Stimulated activated CD8-positive, alpha-beta memory T cell treated with anti-CD3 and anti-CD28 coated beads, Interleukin-7, amount 100 ng/mL, for 48 hours (primary cell): ENCODE data around the gene NDUFB11.

Experiments
- DNase-seq, 2 donors: peaks; one replicate each; pipeline ENCODE4 v3.0.0-alpha.2; 2020; ENCODE audit warnings: low read depth in 1 of 2; ENCODE audit errors: extremely low read depth in 1 of 2

The NDUFB11 gene

DNA sequence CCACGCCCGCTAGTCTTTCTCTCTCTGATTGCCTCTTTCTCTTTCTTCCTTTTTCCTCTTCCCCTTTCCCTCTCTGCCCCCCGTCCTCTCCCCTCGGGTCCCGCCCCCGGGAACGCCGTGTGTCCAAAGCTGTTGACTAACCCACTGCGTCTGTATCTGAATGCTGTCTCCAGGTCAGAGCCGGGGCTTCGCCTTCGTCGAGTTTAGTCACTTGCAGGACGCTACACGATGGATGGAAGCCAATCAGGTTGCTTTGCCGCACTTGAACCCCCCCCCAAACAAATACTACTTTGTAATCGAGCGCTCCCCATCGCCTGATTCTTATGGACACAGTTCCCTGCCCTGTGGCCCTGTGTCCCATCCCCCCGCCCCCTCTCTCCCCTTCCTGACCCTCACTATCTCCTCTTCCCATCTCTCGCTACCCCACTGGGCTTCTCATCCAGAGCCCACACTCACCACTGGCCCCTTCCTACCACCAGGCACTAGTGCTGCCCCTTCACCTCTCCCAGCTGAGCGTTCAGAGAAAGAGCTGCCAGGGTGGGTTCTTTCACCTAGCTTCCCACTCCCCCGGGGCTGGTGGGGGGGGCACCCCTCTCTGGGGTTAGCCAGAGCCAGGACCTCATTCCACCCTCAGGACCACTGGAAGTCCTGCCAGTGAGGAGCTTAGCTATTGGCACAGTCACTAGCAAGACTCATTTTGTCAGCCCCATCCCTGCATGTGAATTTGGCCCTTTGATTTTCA, 30.5 kb upstream of the NDUFB11 start:
- no peak for DNase-seq

DNA sequence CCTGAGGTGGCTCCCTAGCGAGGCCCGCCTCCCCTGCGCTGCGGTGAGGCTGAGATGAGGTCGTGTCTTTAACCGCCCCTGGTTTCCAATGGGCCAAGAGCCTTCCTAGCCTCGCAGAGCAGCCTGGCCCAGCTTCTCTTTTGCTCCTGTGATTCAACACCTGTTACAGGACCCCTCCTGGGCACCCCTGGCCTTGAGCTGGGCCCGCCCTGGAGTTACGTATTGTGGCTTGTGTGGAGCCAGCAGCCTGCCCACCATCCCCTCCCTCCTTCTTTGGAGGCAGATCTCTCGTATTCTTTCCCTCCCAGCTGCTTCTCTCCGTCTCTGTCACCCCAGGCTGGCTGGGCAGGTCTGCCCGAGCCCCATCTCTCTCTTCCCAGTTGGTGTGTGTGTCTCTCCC, 29.9 kb upstream of the NDUFB11 start:
- no peak for DNase-seq

- DNase-seq, result no peak
Observed at GRCh38 chrX:47172971-47173792, 28.7 kb upstream of the NDUFB11 start.

GRCh38 chrX:47172549-47172948, 28.0 kb upstream of the NDUFB11 start:
- DNase-seq, result no peak

GRCh38 chrX:47171996-47172395, 27.5 kb upstream of the NDUFB11 start:
- no peak for DNase-seq

DNA sequence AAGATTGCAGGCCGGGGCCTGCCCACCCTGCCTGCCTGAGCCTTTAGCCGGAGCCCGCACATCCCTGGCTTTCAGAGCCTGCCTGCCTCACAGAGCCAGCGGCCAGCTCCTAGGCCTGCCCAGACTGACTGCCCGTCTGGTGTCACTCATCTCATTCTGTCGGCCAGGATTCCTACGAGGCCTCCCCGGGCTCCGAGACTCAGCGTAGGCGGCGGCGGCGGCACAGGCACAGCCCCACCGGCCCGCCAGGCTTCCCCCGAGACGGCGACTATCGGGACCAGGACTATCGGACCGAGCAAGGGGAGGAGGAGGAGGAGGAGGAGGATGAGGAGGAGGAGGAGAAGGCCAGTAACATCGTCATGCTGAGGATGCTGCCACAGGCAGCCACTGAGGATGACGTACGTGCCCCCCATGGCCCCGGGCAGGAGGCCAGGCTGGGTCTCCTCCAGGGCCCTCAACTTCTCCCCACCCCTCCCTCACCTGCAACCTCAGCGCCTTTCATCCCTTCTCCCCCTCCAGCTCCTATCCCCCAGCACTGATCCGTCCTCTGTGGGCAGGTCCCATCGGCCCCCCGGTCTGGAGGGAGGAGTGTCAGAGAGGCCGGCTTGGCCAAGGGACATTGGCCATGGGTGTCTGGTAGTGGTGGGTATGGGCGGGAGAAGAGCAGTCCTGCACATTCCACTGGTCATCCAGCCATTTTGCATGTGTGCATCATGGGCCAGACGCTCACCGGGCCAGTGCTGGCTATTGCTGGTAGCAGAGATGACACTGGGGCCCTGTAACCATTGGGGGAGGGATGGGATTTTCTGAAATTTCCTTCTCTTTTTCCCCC, 26.6 kb upstream of the NDUFB11 start:
- no peak for DNase-seq

GRCh38 chrX:47169726-47170515, 25.4 kb upstream of the NDUFB11 start:
- DNase-seq, result no peak

DNA sequence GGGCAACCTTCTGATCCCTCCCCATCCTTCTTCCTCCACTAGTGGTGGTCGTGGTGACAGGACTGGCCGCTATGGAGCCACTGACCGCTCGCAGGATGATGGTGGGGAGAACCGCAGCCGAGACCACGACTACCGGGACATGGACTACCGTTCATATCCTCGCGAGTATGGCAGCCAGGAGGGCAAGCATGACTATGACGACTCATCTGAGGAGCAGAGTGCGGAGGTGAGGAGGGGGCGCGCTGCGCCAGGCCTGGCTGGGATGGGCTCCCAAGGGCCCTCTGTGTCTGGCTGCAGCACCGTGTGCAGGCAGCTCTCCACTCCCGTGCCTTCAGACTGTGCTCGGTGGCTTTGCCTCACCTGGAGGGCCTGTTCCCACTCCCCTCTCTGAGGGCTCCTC, 24.8 kb upstream of the NDUFB11 start:
- DNase-seq, result no peak

- no peak for DNase-seq
Observed at GRCh38 chrX:47168495-47169073, 24.1 kb upstream of the NDUFB11 start.

- no peak for DNase-seq
Observed at GRCh38 chrX:47166126-47166525, 21.6 kb upstream of the NDUFB11 start.

- DNase-seq, result no peak
Observed at GRCh38 chrX:47164420-47164819, 19.9 kb upstream of the NDUFB11 start.

- no peak for DNase-seq
Observed at GRCh38 chrX:47162927-47163583, 18.6 kb upstream of the NDUFB11 start.

GRCh38 chrX:47160781-47161180, 16.3 kb upstream of the NDUFB11 start:
- no peak for DNase-seq

DNA sequence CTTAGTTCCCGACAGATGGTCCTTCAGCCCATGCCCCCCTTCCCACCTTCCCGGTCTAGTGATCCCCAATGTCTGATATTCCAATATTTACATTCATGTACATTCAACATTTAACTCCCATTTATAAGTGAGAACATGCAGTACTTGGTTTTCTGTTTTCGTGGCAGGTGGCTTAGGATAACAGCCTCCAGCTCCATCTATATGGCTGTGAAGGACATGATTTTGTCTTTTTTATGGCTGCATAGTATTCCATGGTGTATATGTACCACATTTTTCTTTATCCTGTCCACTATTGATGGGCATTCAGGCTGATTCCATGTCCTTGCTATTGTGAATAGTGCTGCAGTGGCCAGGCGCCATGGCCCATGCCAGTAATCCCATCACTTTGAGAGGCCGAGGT, 14.3 kb upstream of the NDUFB11 start:
- DNase-seq, result no peak

- DNase-seq, result no peak
Observed at GRCh38 chrX:47158131-47158530, 13.6 kb upstream of the NDUFB11 start.

GRCh38 chrX:47156611-47157520, 12.4 kb upstream of the NDUFB11 start:
- no peak for DNase-seq

- no peak for DNase-seq
Observed at GRCh38 chrX:47151435-47151834, 6.9 kb upstream of the NDUFB11 start.

- DNase-seq, result no peak
Observed at GRCh38 chrX:47148946-47149345, 4.4 kb upstream of the NDUFB11 start.
